ENCODE measurements around the gene DNASE1L1. TPM values are rescaled to one million over a fixed set of nuclear protein-coding genes. Genes with fewer than 3 reads are reported as not detected.
"Not testable (repeated sequence)": the region's sequence is repeated elsewhere in the genome, so short reads cannot be mapped to it uniquely, and the experiment has no call there.

The DNASE1L1 gene
- total RNA-seq, 1 donor from 2014 or later: 40.8 TPM

- H3K4me3 Mint-ChIP-seq (ENCODE audit: unreplicated experiment): peak overlapping the region; percentile 96
- no peak for DNase-seq (ENCODE audit: low spot score)
- peaks cover 11% of the 10 kb centered on the region for H3K4me1 Mint-ChIP-seq (ENCODE audit: low read depth)
- peak overlapping the region; percentile 99 for H3K27ac Mint-ChIP-seq (ENCODE audit: unreplicated experiment)
- no peak for TF ChIP-seq CTCF (IDR thresholded peaks at IDR 0.05)
- peaks cover 20% of the 10 kb centered on the region for H3K36me3 Mint-ChIP-seq (ENCODE audit: low read depth)
- H3K27me3 Mint-ChIP-seq (ENCODE audit: low read depth): no peaks in the 10 kb centered on the region
- H3K9me3 Mint-ChIP-seq (ENCODE audit: low read depth): no peaks in the 10 kb centered on the region
Observed at GRCh38 chrX:154399527-154400368, 9.3 kb downstream of the DNASE1L1 start.

GRCh38 chrX:154398668-154399526, 10.2 kb downstream of the DNASE1L1 start:
- no peaks in the 10 kb centered on the region for H3K9me3 Mint-ChIP-seq (ENCODE audit: low read depth)
- H3K36me3 Mint-ChIP-seq (ENCODE audit: low read depth): peaks cover 20% of the 10 kb centered on the region
- H3K27me3 Mint-ChIP-seq (ENCODE audit: low read depth): no peaks in the 10 kb centered on the region
- peak overlapping the region; percentile 96 for H3K4me3 Mint-ChIP-seq (ENCODE audit: unreplicated experiment)
- H3K27ac Mint-ChIP-seq (ENCODE audit: unreplicated experiment): peak overlapping the region; percentile 99
- H3K4me1 Mint-ChIP-seq (ENCODE audit: low read depth): peaks cover 11% of the 10 kb centered on the region
- DNase-seq (ENCODE audit: low spot score): no peak
- peak; percentile 83 for TF ChIP-seq CTCF (IDR thresholded peaks at IDR 0.05)

GRCh38 chrX:154397888-154398667, 11.0 kb downstream of the DNASE1L1 start, which contains the start of gene RPL10:
Gene RPL10, plus strand, starts transcription at chrX:154398377. Its CDS starts 143 bp downstream, at chrX:154398520.
- no peaks in the 10 kb centered on the region for H3K27me3 Mint-ChIP-seq (ENCODE audit: low read depth)
- peak within 1 kb of the TSS; percentile 99 for H3K27ac Mint-ChIP-seq (ENCODE audit: unreplicated experiment)
- peak within 1 kb of the TSS; percentile 96 for H3K4me3 Mint-ChIP-seq (ENCODE audit: unreplicated experiment)
- no peak for TF ChIP-seq CTCF (IDR thresholded peaks at IDR 0.05)
- peak; percentile 99 for DNase-seq (ENCODE audit: low spot score)
- H3K36me3 Mint-ChIP-seq (ENCODE audit: low read depth): peaks cover 20% of the 10 kb centered on the region
- peaks cover 11% of the 10 kb centered on the region for H3K4me1 Mint-ChIP-seq (ENCODE audit: low read depth)
- no peaks in the 10 kb centered on the region for H3K9me3 Mint-ChIP-seq (ENCODE audit: low read depth)

GRCh38 chrX:154396973-154397887, 11.8 kb downstream of the DNASE1L1 start:
- Mint-ChIP-seq H3K36me3 (ENCODE audit: low read depth) (peaks cover 20% of the 10 kb centered on the region), H3K4me3 (ENCODE audit: unreplicated experiment) (peak overlapping the region; percentile 96), H3K27ac (ENCODE audit: unreplicated experiment) (peak overlapping the region; percentile 99), H3K27me3 (ENCODE audit: low read depth) (no peaks in the 10 kb centered on the region), H3K9me3 (ENCODE audit: low read depth) (no peaks in the 10 kb centered on the region), H3K4me1 (ENCODE audit: low read depth) (peaks cover 11% of the 10 kb centered on the region)
- TF ChIP-seq CTCF (IDR thresholded peaks at IDR 0.05): no peak
- no peak for DNase-seq (ENCODE audit: low spot score)

GRCh38 chrX:154396363-154396762, 12.7 kb downstream of the DNASE1L1 start:
- not testable (repeated sequence) for H3K9me3 Mint-ChIP-seq (ENCODE audit: low read depth)
- peak overlapping the region; percentile 96 for H3K4me3 Mint-ChIP-seq (ENCODE audit: unreplicated experiment)

GRCh38 chrX:154389812-154390747, 19.0 kb downstream of the DNASE1L1 start:
- not testable (repeated sequence) for DNase-seq (ENCODE audit: low spot score); H3K36me3 Mint-ChIP-seq (ENCODE audit: low read depth); H3K4me3 Mint-ChIP-seq (ENCODE audit: unreplicated experiment); H3K27ac Mint-ChIP-seq (ENCODE audit: unreplicated experiment); H3K9me3 Mint-ChIP-seq (ENCODE audit: low read depth); H3K4me1 Mint-ChIP-seq (ENCODE audit: low read depth); H3K27me3 Mint-ChIP-seq (ENCODE audit: low read depth)

More at GRCh38 chrX:154396363-154396762, 12.7 kb downstream of the DNASE1L1 start:
- peaks cover 11% of the 10 kb centered on the region for H3K4me1 Mint-ChIP-seq (ENCODE audit: low read depth)
- not testable (repeated sequence) for H3K27me3 Mint-ChIP-seq (ENCODE audit: low read depth); H3K27ac Mint-ChIP-seq (ENCODE audit: unreplicated experiment); DNase-seq (ENCODE audit: low spot score)
- H3K36me3 Mint-ChIP-seq (ENCODE audit: low read depth): peaks cover 20% of the 10 kb centered on the region
